Activated CD8-positive, alpha-beta memory T cell treated with anti-CD3 and anti-CD28 coated beads, Interleukin-2, amount 50 U/mL, for 4 hours (primary cell): Measurements from ENCODE around the gene TIMM17A.

Experiments used
- DNase-seq: peaks from one replicate; pipeline ENCODE4 v3.0.0-alpha.2; 2020

TIMM17A gene

DNA sequence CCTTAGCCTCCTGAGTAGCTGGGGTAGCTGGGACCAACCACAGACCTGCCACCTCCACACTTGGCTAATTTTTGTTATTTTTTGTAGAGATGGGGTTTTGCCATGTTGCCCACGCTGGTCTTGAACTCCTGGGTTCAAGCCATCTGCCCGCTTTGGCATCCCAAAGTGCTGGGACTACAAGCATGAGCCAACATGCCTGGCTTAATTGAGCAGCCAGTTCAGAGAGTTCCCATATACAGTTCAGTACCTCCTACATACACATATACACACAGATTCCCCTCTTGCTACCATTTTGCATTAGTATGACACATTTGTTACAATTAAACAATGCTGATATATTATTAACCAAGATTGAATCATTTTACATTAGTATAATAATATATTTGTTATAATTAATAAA is 30.1 kb downstream of the TIMM17A start:
- no peak for DNase-seq

DNA sequence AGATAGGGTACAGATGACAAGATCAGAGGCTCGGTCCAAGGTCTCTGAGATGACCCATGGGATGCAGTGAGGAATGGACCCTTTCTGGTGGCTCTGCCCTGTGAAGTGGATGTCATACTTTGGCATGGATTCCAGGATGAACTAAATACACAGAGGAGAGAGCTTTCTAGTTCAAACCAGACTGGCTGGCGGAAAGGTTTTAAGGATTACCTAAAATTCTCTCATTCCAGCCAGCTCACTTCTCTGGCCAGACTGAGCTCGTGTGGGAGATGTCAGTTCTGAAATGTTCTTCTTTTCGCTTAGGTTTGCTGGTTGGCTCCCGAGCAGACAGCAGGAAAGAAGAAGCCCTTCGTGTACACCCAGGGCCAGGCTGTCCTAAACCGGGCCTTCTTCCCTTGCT is 33.3 kb downstream of the TIMM17A start:
- no peak for DNase-seq

DNA sequence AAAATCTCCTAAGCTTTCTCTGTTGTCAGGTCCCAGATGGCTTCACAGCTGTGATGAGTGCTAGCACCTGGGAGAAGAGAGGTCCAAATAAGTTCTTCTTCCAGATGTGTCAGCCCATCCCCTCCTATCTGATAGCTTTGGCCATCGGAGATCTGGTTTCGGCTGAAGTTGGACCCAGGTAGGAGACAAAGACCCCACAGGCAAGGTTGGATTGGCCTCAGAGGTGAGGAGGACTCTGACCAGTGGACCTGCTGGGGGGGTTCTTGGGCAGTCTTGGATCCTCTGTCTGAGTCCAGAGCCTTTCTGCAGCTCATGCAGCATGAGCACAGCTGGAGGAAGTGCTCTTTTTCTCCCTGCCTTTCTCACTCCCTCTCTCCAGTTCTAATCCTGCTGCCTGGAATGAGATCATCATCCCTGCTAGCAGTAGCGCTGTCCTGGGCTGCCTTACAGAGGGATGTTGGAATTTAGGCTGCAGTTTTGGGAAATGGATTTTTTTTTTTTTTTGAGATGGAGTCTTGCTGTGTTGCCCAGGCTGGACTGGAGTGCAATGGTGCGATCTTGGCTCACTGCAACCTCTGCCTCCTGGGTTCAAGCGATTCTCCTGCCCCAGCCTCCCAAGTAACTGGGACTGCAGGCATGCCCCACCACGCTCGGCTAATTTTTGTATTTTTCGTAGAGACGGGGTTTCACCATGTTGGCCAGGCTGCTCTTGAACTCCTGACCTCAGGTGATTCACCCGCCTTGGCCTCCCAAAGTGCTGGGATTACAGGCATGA is 34.2 kb downstream of the TIMM17A start:
- no peak for DNase-seq

DNA sequence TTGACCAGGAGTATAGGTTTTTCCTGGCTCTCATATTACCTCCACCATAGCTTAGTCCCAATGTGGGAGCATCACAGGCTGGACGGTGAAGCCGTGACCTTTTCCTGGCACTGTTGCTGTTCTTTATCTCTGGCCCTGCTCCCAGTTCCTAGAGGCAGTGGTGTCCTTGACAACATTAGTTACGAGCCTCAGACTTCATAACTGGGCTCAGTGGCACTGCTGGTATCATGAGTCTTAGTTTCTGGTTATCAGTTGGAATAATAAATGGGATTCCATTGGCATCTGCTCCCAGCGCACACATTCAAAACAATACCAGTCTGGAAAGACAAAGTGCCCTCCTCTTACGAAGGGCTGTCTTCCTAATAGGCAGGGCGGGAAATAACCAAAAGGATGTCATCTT is 35.1 kb downstream of the TIMM17A start:
- no peak for DNase-seq

DNA sequence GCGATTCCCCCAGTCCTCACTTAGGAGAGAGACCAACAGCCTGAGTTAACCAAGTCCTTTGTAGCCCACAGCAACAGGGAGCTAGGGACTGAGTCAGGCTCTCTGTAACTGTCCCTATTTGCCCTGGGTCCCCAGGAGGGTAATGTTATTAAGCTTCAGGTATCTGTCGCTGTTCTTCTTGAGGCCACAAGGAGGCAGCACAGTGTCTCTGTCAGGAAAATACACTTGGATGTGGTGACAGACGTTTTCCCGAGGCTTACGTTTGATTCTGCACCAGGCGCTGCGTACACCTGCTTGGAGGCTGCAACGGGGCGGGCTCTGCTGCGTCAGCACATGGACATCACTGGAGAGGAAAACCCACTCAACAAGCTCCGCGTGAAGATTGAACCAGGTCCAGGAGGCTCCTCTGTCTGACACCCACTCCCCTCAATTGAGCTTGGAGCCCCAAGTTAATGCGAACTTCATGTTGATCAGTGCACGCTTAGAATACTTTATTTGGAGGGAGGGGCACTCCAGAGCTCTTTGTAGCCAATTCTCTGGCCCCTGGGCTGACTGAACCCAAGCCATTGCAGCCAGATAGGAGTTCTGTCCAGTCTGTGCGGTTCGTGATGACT is 44.4 kb downstream of the TIMM17A start:
- DNase-seq: no peak

DNA sequence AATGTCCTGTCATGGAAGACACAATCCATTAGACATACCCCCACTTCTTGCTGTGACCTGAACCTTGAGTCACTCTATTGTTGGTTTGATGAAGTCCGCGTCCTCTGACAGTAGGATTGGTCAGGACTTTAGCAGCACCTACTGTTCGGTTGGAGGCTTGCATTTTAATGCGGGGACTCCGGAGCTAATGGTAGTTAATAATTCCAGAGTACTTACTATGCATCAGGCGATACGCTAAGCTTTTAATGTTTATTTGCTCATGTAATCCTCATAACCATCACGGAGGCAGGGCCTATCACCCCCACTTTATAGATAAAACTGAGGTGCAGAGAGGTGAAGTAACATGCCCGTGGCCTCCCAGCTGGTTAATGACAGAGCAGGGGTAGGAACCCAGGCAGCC is 47.2 kb downstream of the TIMM17A start:
- no peak for DNase-seq

DNA sequence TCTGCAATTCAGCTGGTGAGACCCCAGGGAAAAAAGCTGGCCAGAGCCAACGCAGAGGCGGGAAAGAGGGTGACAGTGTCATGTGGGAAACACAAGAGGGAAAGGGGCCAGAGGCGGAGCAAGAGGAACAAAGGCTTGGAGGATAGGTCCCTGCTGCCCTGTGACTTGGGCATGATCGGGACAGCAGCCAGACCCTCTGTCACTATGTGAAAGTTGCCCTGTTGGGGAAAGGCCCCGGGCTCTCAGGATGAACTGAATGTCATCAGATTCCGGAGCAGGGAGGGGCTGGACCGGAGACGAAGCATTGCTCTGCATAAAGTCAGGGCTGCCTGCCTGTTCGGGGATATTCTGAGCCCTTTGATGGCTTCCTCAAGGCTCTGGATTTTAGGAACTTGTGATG is 49.4 kb downstream of the TIMM17A start:
- DNase-seq: no peak

DNA sequence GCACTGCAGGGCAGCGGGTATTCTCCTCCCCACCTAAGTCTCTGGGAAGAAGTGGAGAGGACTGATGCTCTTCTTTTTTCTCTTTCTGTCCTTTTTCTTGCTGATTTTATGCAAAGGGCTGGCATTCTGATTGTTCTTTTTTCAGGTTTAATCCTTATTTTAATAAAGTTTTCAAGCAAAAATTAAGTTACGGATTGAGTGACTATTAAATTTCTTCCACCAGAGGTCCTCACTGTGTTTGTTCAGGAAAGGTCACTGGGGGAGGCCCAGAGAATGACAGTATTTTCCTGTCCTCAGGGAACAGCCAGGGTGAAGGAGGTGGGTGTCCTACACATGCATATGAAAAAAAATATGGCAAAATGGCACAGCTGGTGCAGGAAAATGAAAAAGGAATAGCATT is 50.7 kb downstream of the TIMM17A start:
- no peak for DNase-seq

DNA sequence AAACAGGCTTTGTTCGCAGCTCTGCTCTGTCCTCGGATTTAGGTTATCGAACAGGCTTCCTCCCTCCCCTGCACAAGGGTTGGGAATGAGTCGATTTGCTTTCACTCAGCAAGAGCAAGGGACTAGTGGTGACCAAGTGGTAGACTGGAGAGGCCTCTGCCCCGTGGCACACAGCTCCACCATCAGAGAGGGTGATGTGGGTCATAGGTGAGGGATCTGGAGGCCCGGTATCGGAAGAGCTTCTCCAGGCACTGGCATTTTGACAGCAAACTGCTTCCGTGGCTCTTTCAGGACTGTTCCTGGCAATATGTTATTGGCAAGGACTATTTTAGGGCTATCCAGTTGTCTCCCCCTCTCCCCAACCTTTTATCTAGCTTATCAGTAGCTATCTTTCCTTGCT is 52.0 kb downstream of the TIMM17A start:
- no peak for DNase-seq

DNA sequence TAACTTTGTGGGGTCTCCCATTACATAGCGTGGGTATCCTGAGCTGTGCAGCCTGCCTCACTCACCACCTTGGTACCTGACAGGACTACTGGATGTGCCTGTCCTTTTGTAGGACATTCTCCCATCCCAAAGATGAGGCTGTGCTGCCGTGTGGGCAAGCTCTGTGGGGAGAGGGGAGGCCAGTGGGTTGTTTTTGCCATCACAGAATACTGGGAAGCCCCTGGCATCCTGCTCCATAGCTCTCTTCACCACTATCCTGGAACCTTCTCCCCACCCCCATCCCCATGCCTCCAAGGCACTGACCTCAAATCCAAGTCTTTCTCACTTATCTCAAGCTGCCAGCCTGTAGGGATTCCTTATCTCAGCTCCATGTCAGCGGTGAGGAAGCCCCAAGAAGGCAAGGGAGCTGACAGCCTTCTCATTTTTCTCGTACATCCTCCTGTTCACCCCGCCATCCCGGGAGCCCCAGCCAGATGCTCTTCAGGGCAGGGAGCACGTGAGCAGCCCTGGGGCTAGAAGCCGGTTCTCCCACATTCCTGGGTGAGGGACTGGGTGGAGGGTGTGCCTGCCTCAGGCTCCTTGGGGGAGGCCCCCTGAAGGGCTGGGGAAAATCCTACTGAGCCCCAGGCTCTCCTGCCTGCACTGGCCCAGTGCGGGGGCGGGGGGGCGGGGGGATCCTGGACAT is 52.6 kb downstream of the TIMM17A start:
- no peak for DNase-seq

DNA sequence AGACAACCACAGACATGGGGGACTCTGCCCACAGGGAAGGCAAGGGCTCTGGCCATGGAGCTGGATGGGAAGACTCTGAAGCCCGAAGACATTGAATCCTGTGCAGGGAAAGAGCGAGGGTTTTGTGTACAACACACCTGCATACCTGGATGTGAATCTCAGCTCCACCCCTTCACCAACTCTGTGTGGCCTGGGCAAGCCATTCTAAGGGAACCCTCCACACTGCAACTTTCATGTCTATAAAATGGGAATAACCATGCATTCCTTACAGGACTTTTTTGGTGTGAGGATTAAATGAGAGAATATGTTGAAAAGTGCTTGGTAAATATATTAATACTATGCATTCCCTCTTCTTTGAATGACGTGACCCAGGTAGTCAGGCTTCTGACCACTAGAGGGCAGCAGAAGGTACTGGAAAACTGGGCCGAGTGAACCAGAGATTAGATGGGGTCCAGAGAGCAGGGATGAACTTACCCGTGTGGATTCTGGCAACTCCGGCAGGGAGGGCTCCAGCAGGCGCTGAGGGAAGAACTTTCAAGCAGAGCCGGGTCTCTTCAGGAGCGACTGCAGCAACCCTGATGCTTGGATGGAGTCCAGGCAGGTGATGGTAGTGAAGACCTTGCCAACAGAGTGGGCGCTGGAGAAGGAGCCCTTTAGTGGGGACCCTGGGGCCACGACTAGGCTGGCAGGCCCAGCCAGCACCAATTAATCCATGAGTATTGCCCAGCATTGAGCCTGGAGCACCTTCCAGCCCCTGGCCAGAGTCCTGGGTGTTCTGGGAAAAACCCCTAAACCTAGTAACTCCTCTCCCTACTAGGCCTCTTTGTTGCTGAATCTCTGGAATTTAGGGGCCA is 54.2 kb downstream of the TIMM17A start:
- DNase-seq: peak; percentile 60

DNA sequence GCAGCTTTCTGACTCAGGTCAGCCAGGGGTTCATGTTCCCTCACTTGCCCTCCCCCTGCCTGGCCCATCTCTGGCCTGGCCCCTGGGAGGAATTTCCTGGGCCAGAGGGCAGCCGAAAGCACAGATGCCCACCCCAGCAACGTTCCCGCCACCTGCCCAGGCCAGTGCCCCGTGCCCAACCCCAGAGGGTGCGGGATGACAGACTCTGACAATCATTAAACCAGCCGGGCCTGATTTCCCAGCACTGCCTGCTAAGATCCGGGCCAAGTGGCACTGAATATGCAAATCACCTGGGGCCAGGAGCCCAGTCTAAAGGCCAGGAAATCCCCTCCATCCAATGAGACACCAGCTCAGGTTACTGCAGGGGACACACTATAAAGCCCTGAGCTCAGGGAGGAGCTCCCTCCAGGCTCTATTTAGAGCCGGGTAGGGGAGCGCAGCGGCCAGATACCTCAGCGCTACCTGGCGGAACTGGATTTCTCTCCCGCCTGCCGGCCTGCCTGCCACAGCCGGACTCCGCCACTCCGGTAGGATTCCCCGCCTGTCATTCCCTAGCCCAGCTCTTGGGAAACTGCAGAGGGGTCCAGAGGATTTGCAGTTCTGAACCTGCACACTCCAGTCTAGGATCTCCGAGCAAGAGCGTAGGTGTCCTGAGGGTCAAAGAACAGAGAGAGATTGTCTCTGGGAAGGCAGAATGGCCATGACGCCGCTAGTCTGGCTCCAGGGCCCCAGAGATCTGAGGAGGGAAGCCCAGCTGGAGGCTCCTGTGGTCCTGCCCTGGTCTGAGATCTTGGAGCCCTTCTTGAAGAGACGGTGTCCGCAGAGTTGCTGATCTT is 55.1 kb downstream of the TIMM17A start, which contains the start of gene ELF3:
Gene ELF3, plus strand, starts transcription at position 408 of the 836 bp plus-strand sequence. CDS start 550 bp downstream, outside the sequence.
- no peak for DNase-seq

DNA sequence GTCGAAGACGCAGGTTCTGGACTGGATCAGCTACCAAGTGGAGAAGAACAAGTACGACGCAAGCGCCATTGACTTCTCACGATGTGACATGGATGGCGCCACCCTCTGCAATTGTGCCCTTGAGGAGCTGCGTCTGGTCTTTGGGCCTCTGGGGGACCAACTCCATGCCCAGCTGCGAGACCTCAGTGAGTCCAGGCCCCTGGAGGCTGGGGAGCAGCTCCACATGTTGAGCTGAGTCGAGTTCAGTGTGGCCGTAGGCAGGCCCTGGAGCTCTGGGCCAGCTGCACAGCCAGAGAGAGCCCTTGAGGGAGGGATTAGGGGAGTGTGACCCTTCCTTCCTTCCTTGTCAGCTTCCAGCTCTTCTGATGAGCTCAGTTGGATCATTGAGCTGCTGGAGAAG is 56.7 kb downstream of the TIMM17A start:
- DNase-seq: no peak

DNA sequence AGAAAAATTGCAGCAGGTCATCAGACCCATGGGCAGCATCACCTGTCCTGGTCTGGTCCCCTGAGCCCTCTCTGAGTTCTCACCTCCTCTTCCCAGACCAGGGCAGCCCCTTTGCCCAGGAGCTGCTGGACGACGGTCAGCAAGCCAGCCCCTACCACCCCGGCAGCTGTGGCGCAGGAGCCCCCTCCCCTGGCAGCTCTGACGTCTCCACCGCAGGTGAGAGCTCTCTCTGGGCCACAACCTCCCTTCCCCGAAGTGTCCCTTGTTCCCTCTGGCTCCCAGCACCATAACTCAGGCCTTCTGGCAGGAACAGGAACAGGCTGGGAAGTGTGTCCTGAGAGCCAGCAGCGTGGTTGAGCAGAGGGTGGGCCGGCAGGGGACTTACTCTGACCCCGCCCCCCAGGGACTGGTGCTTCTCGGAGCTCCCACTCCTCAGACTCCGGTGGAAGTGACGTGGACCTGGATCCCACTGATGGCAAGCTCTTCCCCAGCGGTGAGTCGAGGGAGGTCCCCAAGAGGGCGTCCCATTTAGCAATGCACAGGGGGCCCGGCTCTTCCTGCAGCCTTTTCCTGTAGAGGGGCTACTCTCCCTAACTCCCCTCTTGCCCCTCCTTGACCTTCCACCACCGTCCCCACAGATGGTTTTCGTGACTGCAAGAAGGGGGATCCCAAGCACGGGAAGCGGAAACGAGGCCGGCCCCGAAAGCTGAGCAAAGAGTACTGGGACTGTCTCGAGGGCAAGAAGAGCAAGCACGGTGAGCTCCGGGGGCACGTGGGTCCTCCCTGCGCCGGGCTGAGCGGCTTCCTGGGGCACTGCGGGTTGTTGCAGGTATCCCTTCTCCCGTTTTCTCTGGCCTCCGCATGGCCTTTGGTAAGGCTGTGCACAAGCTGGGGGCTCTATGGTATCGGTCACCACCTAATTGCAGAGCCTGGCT is 57.5 kb downstream of the TIMM17A start:
- no peak for DNase-seq

DNA sequence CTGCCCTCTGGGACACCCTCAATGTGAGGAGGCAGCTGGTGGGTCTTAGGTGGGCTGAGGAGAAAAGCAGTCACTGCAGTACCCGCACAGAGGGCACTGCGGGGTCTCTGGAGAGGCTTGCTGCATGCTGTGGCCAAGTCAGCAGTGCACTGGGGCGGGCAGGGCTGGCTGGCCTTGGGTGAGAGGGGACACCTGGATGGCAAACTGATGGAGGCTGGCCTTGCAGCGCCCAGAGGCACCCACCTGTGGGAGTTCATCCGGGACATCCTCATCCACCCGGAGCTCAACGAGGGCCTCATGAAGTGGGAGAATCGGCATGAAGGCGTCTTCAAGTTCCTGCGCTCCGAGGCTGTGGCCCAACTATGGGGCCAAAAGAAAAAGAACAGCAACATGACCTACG is 58.3 kb downstream of the TIMM17A start:
- no peak for DNase-seq

DNA sequence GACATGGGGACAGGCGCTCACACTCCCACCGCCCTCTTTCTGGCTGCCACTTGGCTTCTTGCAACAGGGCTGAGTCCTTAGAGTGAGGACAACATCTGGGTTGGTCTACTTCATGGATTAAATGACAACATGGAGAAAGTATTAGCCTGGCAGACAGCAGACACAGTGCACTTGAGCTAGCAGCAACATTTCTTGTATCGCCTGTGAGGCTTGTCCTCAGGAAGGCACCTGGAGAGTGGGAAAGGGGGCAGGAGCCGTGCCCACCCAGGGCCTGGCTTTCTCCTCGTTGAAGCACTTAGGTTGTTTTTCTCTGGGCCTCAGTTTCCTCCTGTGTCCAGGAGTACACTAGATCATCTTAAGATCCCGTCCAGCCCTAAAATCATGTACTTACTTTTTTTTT is 58.8 kb downstream of the TIMM17A start:
- DNase-seq: no peak

DNA sequence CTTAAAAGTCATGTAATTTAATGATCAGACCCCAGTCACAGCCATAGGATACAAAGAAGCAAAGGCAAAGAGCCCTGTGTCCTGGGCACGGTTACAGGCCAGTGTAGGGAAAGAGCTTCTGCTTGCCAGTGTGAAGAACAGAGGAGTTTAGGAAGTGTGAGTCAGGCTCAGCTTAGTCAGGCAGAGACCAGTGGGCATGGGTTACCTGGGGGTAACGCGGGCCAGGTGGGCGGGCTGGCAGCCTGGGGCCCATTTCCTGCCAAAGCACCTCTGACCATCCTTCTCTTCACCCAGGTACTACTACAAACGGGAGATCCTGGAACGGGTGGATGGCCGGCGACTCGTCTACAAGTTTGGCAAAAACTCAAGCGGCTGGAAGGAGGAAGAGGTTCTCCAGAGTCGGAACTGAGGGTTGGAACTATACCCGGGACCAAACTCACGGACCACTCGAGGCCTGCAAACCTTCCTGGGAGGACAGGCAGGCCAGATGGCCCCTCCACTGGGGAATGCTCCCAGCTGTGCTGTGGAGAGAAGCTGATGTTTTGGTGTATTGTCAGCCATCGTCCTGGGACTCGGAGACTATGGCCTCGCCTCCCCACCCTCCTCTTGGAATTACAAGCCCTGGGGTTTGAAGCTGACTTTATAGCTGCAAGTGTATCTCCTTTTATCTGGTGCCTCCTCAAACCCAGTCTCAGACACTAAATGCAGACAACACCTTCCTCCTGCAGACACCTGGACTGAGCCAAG is 59.8 kb downstream of the TIMM17A start:
- DNase-seq: no peak

DNA sequence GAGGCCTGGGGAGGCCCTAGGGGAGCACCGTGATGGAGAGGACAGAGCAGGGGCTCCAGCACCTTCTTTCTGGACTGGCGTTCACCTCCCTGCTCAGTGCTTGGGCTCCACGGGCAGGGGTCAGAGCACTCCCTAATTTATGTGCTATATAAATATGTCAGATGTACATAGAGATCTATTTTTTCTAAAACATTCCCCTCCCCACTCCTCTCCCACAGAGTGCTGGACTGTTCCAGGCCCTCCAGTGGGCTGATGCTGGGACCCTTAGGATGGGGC is 60.3 kb downstream of the TIMM17A start:
- DNase-seq: no peak

DNA sequence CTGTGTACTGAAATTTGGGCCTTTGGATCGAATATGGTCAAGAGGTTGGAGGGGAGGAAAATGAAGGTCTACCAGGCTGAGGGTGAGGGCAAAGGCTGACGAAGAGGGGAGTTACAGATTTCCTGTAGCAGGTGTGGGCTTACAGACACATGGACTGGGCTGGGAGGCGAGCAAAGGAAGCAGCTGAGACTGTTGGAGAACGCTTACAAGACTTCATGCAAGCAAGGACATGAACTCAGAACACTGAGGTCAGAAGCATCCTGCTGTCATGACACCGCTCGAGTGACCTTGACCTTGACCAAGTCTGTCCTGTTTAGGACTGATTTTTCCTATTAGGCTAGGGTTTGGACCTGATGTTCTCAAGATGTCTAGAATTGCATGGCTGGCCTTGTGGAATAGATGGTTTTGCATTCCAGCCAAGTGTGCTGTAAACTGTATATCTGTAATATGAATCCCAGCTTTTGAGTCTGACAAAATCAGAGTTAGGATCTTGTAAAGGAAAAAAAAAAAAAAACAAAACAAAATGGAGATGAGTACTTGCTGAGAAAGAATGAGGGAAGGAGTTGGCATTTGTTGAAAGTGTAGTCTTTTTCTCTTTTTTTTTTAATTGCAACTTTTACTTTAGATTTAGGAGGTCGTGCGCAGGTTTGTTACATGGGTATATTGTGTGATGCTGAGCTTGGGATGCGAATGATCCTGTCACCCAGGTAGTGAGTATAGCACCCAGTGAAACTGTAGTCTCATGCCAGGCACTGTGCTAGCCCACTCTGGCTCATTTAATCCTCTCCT is 60.9 kb downstream of the TIMM17A start:
- no peak for DNase-seq
